Suprapubic skin (tissue), 4 donors: ENCODE results near the gene ACO1.

Source experiments
- CTCF ChIP-seq, 2 donors: fragments of 200-600 bp in 1 of 2; fragments of 450-650 bp in 1 of 2; sonication (generic) in 1 of 2; IDR thresholded peaks; one replicate each; pipeline ENCODE4 v1.5.1; 2016 to 2019; ENCODE audit warnings: antibody characterized with exemption in 2 of 2, mild to moderate bottlenecking in 1 of 2, moderate library complexity in 1 of 2
- POLR2A ChIP-seq, 2 donors: fragments of 450-650 bp; IDR thresholded peaks; one replicate each; pipeline ENCODE4 v1.6.1; 2017; ENCODE audit warnings: antibody characterized with exemption in 2 of 2, mild to moderate bottlenecking in 2 of 2, moderate library complexity in 2 of 2
- POLR2AphosphoS5 ChIP-seq, 3 donors: sonication (generic); formaldehyde crosslinking; IDR thresholded peaks; one replicate each; pipeline ENCODE4 v1.6.1; 2017; ENCODE audit warnings: antibody characterized with exemption in 3 of 3

- no peak for TF ChIP-seq CTCF (IDR thresholded peaks at IDR 0.05)
- TF ChIP-seq POLR2AphosphoS5 (IDR thresholded peaks at IDR 0.05) = no peak
- no peak for TF ChIP-seq POLR2A (IDR thresholded peaks at IDR 0.05)
These were observed 29.0 kb downstream of the ACO1 start for GRCh38 chr9:32413424-32413823.
